GM12801 (cell line): ENCODE data around the gene LRP1B.

Experiments used
- CTCF ChIP-seq: IDR thresholded peaks from one replicate; pipeline ENCODE4 v1.5.1; 2011; ENCODE audit warnings: control low read depth; ENCODE audit not compliant: insufficient read length; ENCODE audit errors: extremely low read depth

LRP1B gene

GRCh38 chr2:141863964-141864363 lies 266.9 kb downstream of the LRP1B start:
- TF ChIP-seq CTCF, result no peak

GRCh38 chr2:141856215-141856919 lies 274.4 kb downstream of the LRP1B start:
- no peak for TF ChIP-seq CTCF

- TF ChIP-seq CTCF, result no peak
Measured at GRCh38 chr2:141848191-141848590, 282.6 kb downstream of the LRP1B start.

- no peak for TF ChIP-seq CTCF
Measured at GRCh38 chr2:141844231-141844630, 286.6 kb downstream of the LRP1B start.

GRCh38 chr2:141835103-141835502 lies 295.7 kb downstream of the LRP1B start:
- TF ChIP-seq CTCF, result no peak

- no peak for TF ChIP-seq CTCF
Measured at GRCh38 chr2:141828761-141829160, 302.1 kb downstream of the LRP1B start.

- no peak for TF ChIP-seq CTCF
Measured at GRCh38 chr2:141824790-141825189, 306.0 kb downstream of the LRP1B start.

- TF ChIP-seq CTCF, result no peak
Measured at GRCh38 chr2:141820893-141821292, 309.9 kb downstream of the LRP1B start.
